WERI-Rb-1 (cell line): ENCODE data around the gene NPTXR.

Experiments used
- DNase-seq: peaks from one replicate; pipeline ENCODE4 v3.0.0-alpha.2; 2020
- H3K27ac ChIP-seq: fragments of 250-450 bp; sonication (Bioruptor Pico); 2 replicates; pipeline ENCODE4 v1.5.1; 2020; ENCODE audit warnings: mild to moderate bottlenecking, moderate library complexity
- H3K27me3 ChIP-seq: fragments of 250-450 bp; sonication (Bioruptor Pico); 2 replicates; pipeline ENCODE4 v1.5.1; 2021; ENCODE audit warnings: mild to moderate bottlenecking, low read depth, moderate library complexity; ENCODE audit not compliant: insufficient read depth, severe bottlenecking
- H3K36me3 ChIP-seq: fragments of 250-450 bp; sonication (Bioruptor Pico); 2 replicates; pipeline ENCODE4 v1.5.1; 2020; ENCODE audit warnings: mild to moderate bottlenecking, moderate library complexity
- H3K4me3 ChIP-seq: 2 replicates; pipeline ENCODE4 v1.5.1; 2011; ENCODE audit warnings: low read depth, mild to moderate bottlenecking, control low read depth, low read length
- H3K9me3 ChIP-seq: fragments of 250-450 bp; sonication (Bioruptor Pico); 2 replicates; pipeline ENCODE4 v1.5.1; 2021; ENCODE audit warnings: mild to moderate bottlenecking, moderate library complexity; ENCODE audit not compliant: severe bottlenecking
- CTCF ChIP-seq: IDR thresholded peaks from 2 replicates; pipeline ENCODE4 v1.5.1; 2011; ENCODE audit warnings: low read depth, mild to moderate bottlenecking, control low read depth, inconsistent platforms, low read length

NPTXR gene

GRCh38 chr22:38772623-38772873, 71.3 kb downstream of the NPTXR start:
- Histone ChIP-seq H3K36me3 (no peaks in the 10 kb centered on the region), H3K9me3 (no peaks in the 10 kb centered on the region), H3K27me3 (no peaks in the 10 kb centered on the region), H3K27ac (no peak overlapping the region), H3K4me3 (no peak overlapping the region)
- TF ChIP-seq CTCF, result no peak
- no peak for DNase-seq

- Histone ChIP-seq H3K36me3 (no peaks in the 10 kb centered on the region), H3K27me3 (no peaks in the 10 kb centered on the region), H3K27ac (no peak overlapping the region), H3K4me3 (no peak overlapping the region), H3K9me3 (no peaks in the 10 kb centered on the region)
- no peak for DNase-seq
- TF ChIP-seq CTCF, result no peak
Observed at GRCh38 chr22:38770257-38770949, 73.4 kb downstream of the NPTXR start.
